ENCODE results near the gene DCDC2C. TPM values are rescaled to one million over a fixed set of nuclear protein-coding genes. Genes with fewer than 3 reads are reported as not detected.

Gene DCDC2C
- polyA plus RNA-seq, 1 of the 3 experiments (the other 2 are of a cell fraction): not detected

GRCh38 chr2:3777966-3778365, 74.6 kb downstream of the DCDC2C start:
- Histone ChIP-seq H3K27me3 (ENCODE audit: insufficient read depth) (no peaks in the 10 kb centered on the region), H3K4me1 (ENCODE audit: control insufficient read depth in 1 of 2, insufficient read depth in 2 of 2, low read depth in 1 of 2, low read length in 1 of 2) (peaks cover 0 to 3% of the 10 kb centered on the region in 2 experiments; a peak in 2 of 4 replicates), H3K79me2 (ENCODE audit: insufficient read depth) (no peaks in the 10 kb centered on the region), H3K9me3 (no peaks in the 10 kb centered on the region), H3K4me3 (ENCODE audit: low read depth in 2 of 2, low read length in 1 of 2) (no peak overlapping the region), H4K20me1 (ENCODE audit: insufficient read depth) (no peaks in the 10 kb centered on the region), H3K9me2 (no peaks in the 10 kb centered on the region), H3K36me3 (replicated peaks in 1 of 2; ENCODE audit: control insufficient read depth in 1 of 2, insufficient read depth in 2 of 2, low read length in 1 of 2) (no peaks in the 10 kb centered on the region), H3F3A (replicated peaks; ENCODE audit: insufficient read depth) (no peaks in the 10 kb centered on the region), H3K4me2 (no peak overlapping the region), H3K27ac (ENCODE audit: low read depth in 2 of 2, low read length in 1 of 2) (no peak overlapping the region), H2AFZ (ENCODE audit: low read depth) (no peak overlapping the region), H3K9ac (no peak overlapping the region)
- DNase-seq: no peak
- TF ChIP-seq, protein P1, sequence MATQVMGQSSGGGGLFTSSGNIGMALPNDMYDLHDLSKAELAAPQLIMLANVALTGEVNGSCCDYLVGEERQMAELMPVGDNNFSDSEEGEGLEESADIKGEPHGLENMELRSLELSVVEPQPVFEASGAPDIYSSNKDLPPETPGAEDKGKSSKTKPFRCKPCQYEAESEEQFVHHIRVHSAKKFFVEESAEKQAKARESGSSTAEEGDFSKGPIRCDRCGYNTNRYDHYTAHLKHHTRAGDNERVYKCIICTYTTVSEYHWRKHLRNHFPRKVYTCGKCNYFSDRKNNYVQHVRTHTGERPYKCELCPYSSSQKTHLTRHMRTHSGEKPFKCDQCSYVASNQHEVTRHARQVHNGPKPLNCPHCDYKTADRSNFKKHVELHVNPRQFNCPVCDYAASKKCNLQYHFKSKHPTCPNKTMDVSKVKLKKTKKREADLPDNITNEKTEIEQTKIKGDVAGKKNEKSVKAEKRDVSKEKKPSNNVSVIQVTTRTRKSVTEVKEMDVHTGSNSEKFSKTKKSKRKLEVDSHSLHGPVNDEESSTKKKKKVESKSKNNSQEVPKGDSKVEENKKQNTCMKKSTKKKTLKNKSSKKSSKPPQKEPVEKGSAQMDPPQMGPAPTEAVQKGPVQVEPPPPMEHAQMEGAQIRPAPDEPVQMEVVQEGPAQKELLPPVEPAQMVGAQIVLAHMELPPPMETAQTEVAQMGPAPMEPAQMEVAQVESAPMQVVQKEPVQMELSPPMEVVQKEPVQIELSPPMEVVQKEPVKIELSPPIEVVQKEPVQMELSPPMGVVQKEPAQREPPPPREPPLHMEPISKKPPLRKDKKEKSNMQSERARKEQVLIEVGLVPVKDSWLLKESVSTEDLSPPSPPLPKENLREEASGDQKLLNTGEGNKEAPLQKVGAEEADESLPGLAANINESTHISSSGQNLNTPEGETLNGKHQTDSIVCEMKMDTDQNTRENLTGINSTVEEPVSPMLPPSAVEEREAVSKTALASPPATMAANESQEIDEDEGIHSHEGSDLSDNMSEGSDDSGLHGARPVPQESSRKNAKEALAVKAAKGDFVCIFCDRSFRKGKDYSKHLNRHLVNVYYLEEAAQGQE (IDR thresholded peaks at IDR 0.05; ENCODE audit: low read depth, low read length): no peak
- TF ChIP-seq SIN3A (IDR thresholded peaks at IDR 0.05; ENCODE audit: borderline replicate concordance, low read depth, low read length) (no peak), MXI1 (IDR thresholded peaks at IDR 0.05; ENCODE audit: low read depth, low read length) (no peak), MEF2A (IDR thresholded peaks at IDR 0.05; ENCODE audit: borderline replicate concordance, low read depth) (no peak), CTCF (IDR thresholded peaks at IDR 0.05) (no peak), TAF1 (IDR thresholded peaks at IDR 0.05; ENCODE audit: borderline replicate concordance, low read depth, low read length) (no peak), YY1 (IDR thresholded peaks at IDR 0.05; ENCODE audit: low read depth) (no peak)
- TF ChIP-seq, protein P2, sequence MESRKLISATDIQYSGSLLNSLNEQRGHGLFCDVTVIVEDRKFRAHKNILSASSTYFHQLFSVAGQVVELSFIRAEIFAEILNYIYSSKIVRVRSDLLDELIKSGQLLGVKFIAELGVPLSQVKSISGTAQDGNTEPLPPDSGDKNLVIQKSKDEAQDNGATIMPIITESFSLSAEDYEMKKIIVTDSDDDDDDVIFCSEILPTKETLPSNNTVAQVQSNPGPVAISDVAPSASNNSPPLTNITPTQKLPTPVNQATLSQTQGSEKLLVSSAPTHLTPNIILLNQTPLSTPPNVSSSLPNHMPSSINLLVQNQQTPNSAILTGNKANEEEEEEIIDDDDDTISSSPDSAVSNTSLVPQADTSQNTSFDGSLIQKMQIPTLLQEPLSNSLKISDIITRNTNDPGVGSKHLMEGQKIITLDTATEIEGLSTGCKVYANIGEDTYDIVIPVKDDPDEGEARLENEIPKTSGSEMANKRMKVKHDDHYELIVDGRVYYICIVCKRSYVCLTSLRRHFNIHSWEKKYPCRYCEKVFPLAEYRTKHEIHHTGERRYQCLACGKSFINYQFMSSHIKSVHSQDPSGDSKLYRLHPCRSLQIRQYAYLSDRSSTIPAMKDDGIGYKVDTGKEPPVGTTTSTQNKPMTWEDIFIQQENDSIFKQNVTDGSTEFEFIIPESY (IDR thresholded peaks at IDR 0.05; ENCODE audit: borderline replicate concordance, low read depth): no peak
- CTCF ChIA-PET: interaction anchor here (1.0 to 13.8 kb wide), 6 partner anchors 9 to 86 kb away, joined by 3 to 218 read pairs (median 19); no protein-coding TSS in a partner anchor
- POLR2A ChIA-PET: interaction anchor here (0.6 kb wide), 1 partner anchor 284 kb away, joined by 7 read pairs; no protein-coding TSS in a partner anchor
- 54% methylated on average over 11 of the region's 11 CpGs for WGBS (ENCODE audit: low lambda C conversion rate)
